Prostate gland (tissue), 2 donors: ENCODE measurements around the gene RFTN1. TPM values are rescaled to one million over a fixed set of nuclear protein-coding genes. Genes with fewer than 3 reads are reported as not detected.

ENCODE experiments used
- DNase-seq: peaks from one replicate; pipeline ENCODE4 v3.0.0-alpha.2; 2019; ENCODE audit warnings: low spot score
- H3K27ac ChIP-seq, 2 donors: fragments of 200-600 bp; sonication (generic); 2 replicates each; pipeline ENCODE4 v1.5.1; 2017 to 2019
- H3K27me3 ChIP-seq: fragments of 200-600 bp; sonication (generic); replicated peaks from 2 replicates; pipeline ENCODE4 v1.5.1; 2019; ENCODE audit not compliant: insufficient read depth
- H3K36me3 ChIP-seq, 2 donors: fragments of 200-600 bp; sonication (generic); 1 replicate in 1 of 2; 2 replicates in 1 of 2; pipeline versions ENCODE4 v1.5.1 to v1.8.1; 2017 to 2019
- H3K4me1 ChIP-seq: fragments of 200-600 bp; sonication (generic); replicated peaks from 2 replicates; pipeline ENCODE4 v1.5.1; 2019
- H3K4me3 ChIP-seq, 2 donors: fragments of 200-600 bp; sonication (generic); 2 replicates each; pipeline ENCODE4 v1.5.1; 2017 to 2019
- H3K9me3 ChIP-seq: fragments of 200-600 bp; sonication (generic); 2 replicates; pipeline ENCODE4 v1.5.1; 2017
- CTCF ChIP-seq, 4 experiments: fragments of 200-600 bp in 2 of 4; fragments of 450-650 bp in 2 of 4; sonication (generic) in 2 of 4; IDR thresholded peaks; 1 replicate in 3 of 4; 2 replicates in 1 of 4; pipeline ENCODE4 v1.5.1; 2016 to 2019; ENCODE audit warnings: antibody characterized with exemption in 4 of 4, mild to moderate bottlenecking in 2 of 4, moderate library complexity in 2 of 4
- POLR2A ChIP-seq: fragments of 450-650 bp; IDR thresholded peaks from one replicate; pipeline ENCODE4 v1.6.1; 2016; ENCODE audit warnings: antibody characterized with exemption, mild to moderate bottlenecking
- POLR2AphosphoS5 ChIP-seq: sonication (generic); formaldehyde crosslinking; IDR thresholded peaks from one replicate; pipeline ENCODE4 v1.6.1; 2017; ENCODE audit warnings: antibody characterized with exemption
- WGBS: methylation state at CpG from one replicate; pipeline ENCODE4 v1.1.5; 2018; 5-methylcytosine and 5-hydroxymethylcytosine counted together
- intact Hi-C: fragments of 100-400 bp; cut with DNase I; formaldehyde crosslinking; loops from one replicate; pipeline ENCODE4 v1.14.2; 2022
- total RNA-seq, 2 donors: library from RNA; depleted of rRNA; stranded (reverse); fragments of >200 nt; gene quantifications; one replicate each; pipeline ENCODE4 v1.1.0, GENCODE V29; 2016

The RFTN1 gene
- total RNA-seq, 2 donors from 2014 or later = 7.4 to 16.1 TPM

GRCh38 chr3:16484216-16484615 lies 29.3 kb downstream of the RFTN1 start:
- no peaks in the 10 kb centered on the region for H3K9me3 ChIP-seq
- H3K36me3 ChIP-seq = no peaks in the 10 kb centered on the region
- intact Hi-C loops = no loop called here
- no peak for DNase-seq
- 73% methylated on average over 6 of the region's 6 CpGs for WGBS
- H3K27ac ChIP-seq = no peak overlapping the region
- H3K27me3 ChIP-seq = no peaks in the 10 kb centered on the region
- TF ChIP-seq CTCF (IDR thresholded peaks at IDR 0.05) = no peak
- TF ChIP-seq POLR2AphosphoS5 = no peak
- no peak for TF ChIP-seq POLR2A
- no peak overlapping the region for H3K4me3 ChIP-seq
- no peaks in the 10 kb centered on the region for H3K4me1 ChIP-seq

- Histone ChIP-seq H3K36me3 (no peaks in the 10 kb centered on the region), H3K9me3 (no peaks in the 10 kb centered on the region), H3K27ac (no peak overlapping the region), H3K4me3 (no peak overlapping the region), H3K27me3 (no peaks in the 10 kb centered on the region), H3K4me1 (no peaks in the 10 kb centered on the region)
- intact Hi-C loops = no loop called here
- TF ChIP-seq POLR2AphosphoS5 (no peak), POLR2A (no peak), CTCF (IDR thresholded peaks at IDR 0.05) (no peak)
- 50% methylated on average over 7 of the region's 7 CpGs for WGBS
- no peak for DNase-seq
Measured at GRCh38 chr3:16482770-16483531, 30.5 kb downstream of the RFTN1 start.

GRCh38 chr3:16482194-16482769 lies 31.2 kb downstream of the RFTN1 start:
- Histone ChIP-seq H3K27ac (no peak overlapping the region), H3K9me3 (no peaks in the 10 kb centered on the region), H3K27me3 (no peaks in the 10 kb centered on the region), H3K36me3 (no peaks in the 10 kb centered on the region), H3K4me1 (no peaks in the 10 kb centered on the region), H3K4me3 (no peak overlapping the region)
- 92% methylated on average over 5 of the region's 5 CpGs for WGBS
- TF ChIP-seq POLR2A (no peak), POLR2AphosphoS5 (no peak), CTCF (IDR thresholded peaks at IDR 0.05) (no peak)
- intact Hi-C loops = no loop called here
- no peak for DNase-seq

- TF ChIP-seq POLR2A (no peak), CTCF (IDR thresholded peaks at IDR 0.05) (no peak), POLR2AphosphoS5 (no peak)
- Histone ChIP-seq H3K4me1 (no peaks in the 10 kb centered on the region), H3K36me3 (no peaks in the 10 kb centered on the region), H3K27me3 (no peaks in the 10 kb centered on the region), H3K4me3 (no peak overlapping the region), H3K9me3 (no peaks in the 10 kb centered on the region), H3K27ac (no peak overlapping the region)
- intact Hi-C loops = no loop called here
- DNase-seq = no peak
- 63% methylated on average over 3 of the region's 3 CpGs for WGBS
Measured at GRCh38 chr3:16481546-16481897, 32.0 kb downstream of the RFTN1 start.
